ENCODE results near the gene BTRC. TPM values are rescaled to one million over a fixed set of nuclear protein-coding genes. Genes with fewer than 3 reads are reported as not detected.
"Not testable (repeated sequence)": the region's sequence is repeated elsewhere in the genome, so short reads cannot be mapped to it uniquely, and the experiment has no call there.

BTRC gene
- total and polyA plus RNA-seq, 2 donors from 2014 or later = 6.7 to 18.0 TPM

DNA sequence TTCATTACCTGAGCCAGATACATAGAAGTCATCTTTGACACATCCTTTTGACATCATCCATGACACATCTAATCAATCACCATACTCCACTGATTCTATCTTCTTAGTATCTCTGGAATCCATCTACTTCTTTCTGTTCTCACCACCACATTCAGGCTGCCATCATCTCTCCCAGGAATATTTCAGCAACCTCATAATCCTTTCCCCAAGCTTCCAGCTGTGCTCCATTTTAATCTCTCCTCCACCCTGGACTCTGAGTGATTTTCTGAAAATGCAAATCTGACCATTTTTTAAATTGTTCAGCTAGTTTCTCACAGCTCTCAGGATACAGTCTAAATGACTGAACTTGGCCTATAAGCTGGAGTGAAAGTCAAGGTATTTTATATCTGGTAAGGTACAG, 2.5 kb upstream of the BTRC start:
- DNase-seq (no peak), FAIRE-seq (no peak)
- TF ChIP-seq, protein P1, sequence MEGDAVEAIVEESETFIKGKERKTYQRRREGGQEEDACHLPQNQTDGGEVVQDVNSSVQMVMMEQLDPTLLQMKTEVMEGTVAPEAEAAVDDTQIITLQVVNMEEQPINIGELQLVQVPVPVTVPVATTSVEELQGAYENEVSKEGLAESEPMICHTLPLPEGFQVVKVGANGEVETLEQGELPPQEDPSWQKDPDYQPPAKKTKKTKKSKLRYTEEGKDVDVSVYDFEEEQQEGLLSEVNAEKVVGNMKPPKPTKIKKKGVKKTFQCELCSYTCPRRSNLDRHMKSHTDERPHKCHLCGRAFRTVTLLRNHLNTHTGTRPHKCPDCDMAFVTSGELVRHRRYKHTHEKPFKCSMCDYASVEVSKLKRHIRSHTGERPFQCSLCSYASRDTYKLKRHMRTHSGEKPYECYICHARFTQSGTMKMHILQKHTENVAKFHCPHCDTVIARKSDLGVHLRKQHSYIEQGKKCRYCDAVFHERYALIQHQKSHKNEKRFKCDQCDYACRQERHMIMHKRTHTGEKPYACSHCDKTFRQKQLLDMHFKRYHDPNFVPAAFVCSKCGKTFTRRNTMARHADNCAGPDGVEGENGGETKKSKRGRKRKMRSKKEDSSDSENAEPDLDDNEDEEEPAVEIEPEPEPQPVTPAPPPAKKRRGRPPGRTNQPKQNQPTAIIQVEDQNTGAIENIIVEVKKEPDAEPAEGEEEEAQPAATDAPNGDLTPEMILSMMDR (IDR thresholded peaks at IDR 0.05; ENCODE audit: borderline replicate concordance, extremely low read depth, insufficient read depth) = no peak
- H3K36me3 ChIP-seq (ENCODE audit: control insufficient read depth in 2 of 3, insufficient read depth in 3 of 3, low read length in 3 of 3) = no peaks in the 10 kb centered on the region
- no peak overlapping the region for H3K9ac ChIP-seq (ENCODE audit: low read length in 3 of 3)
- H3K4me3 ChIP-seq (ENCODE audit: low read length in 3 of 3) = no peak overlapping the region
- H3K27ac ChIP-seq (ENCODE audit: low read depth in 2 of 2, low read length in 2 of 2) = no peak overlapping the region
- intact Hi-C loops (cut with DNase I) = no loop called here
- H3K4me1 ChIP-seq (ENCODE audit: control insufficient read depth in 2 of 3, insufficient read depth in 2 of 3, low read depth in 1 of 3, low read length in 3 of 3) = peaks cover 0 to 11% (median 5%) of the 10 kb centered on the region in 3 donors
- no peaks in the 10 kb centered on the region for H3K27me3 ChIP-seq (ENCODE audit: control insufficient read depth, insufficient read depth, low read length)
- no peaks in the 10 kb centered on the region for H3K9me3 ChIP-seq (ENCODE audit: control insufficient read depth in 2 of 3, insufficient read depth in 1 of 3, low read length in 3 of 3)

DNA sequence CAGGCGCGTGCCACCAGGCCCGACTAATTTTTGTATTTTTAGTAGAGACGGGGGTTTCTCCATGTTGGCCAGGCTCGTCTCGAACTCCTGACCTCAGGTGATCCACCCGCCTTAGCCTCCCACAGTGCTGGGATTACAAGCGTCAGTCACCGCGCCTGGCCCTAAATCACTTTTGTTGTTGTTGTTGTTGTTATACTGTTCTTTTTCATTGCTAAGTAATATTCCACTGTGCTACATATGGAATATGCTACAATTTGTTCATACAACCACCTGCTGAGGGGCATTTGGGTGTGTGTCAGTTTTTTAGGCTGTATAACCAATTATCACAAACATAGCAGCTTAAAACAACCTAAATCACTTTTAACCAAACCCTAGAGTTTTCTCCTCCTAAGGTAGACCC, 1.1 kb upstream of the BTRC start:
- H3K9ac ChIP-seq (ENCODE audit: low read length in 3 of 3); intact Hi-C loops (cut with DNase I); H3K27me3 ChIP-seq (ENCODE audit: control insufficient read depth, insufficient read depth, low read length); H3K9me3 ChIP-seq (ENCODE audit: control insufficient read depth in 2 of 3, insufficient read depth in 1 of 3, low read length in 3 of 3); H3K36me3 ChIP-seq (ENCODE audit: control insufficient read depth in 2 of 3, insufficient read depth in 3 of 3, low read length in 3 of 3); H3K27ac ChIP-seq (ENCODE audit: low read depth in 2 of 2, low read length in 2 of 2); FAIRE-seq: not testable (repeated sequence)
- peaks cover 0 to 13% (median 5%) of the 10 kb centered on the region in 3 donors for H3K4me1 ChIP-seq (ENCODE audit: control insufficient read depth in 2 of 3, insufficient read depth in 2 of 3, low read depth in 1 of 3, low read length in 3 of 3)
- peak overlapping the region in 1 of 3 donors; percentile 82 for H3K4me3 ChIP-seq (ENCODE audit: low read length in 3 of 3)
- peak in 1 of 5 donors; percentile 46 for DNase-seq

DNA sequence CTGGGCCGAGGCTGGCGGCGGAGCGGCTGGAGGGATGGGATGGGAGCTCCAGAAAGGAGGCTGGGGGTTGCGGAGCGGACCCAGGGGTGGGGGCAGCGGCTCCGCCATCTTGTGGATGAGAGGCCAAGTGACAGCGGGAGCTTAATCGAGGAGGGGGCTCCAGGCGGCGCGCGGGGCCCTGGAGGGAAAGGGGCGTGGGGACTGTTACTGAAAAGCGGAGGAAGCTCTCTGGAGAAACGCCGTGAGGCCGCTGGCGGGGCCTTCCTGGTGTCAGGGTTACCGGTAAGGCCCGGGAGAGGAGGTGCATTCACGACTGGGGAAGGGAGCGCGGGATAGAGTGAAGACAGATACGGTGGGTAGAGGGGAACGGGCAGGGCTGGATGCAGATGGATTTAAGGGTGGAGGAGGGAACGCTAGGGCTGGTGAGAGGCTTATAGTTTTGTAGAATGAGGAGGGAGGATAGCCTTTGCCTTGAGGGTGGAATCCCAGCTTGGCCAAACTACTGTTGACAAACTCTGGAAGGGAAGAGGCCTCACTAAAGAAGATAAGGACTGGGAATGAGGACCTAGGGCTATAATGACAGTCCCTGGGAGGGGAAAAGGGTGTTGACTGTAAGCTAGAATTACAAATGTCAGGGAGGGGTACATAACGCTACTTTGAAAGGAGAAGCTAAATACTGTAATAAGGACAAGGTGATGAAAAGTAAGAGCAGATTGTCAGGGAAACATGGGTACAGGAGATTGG, 535 bp downstream of the BTRC start:
- TF ChIP-seq, protein P1 (IDR thresholded peaks at IDR 0.05; ENCODE audit: borderline replicate concordance, extremely low read depth, insufficient read depth) = peak; percentile 6
- H3K4me3 ChIP-seq (ENCODE audit: low read length in 3 of 3) = peak overlapping the region; percentile 82 to 93 (median 90)
- H3K9ac ChIP-seq (ENCODE audit: low read length in 3 of 3) = peak overlapping the region; percentile 85 to 90 (median 86)
- FAIRE-seq (no peak), DNase-seq (peak; percentile 81 to 92 (median 86))
- intact Hi-C loops (cut with DNase I) = no loop called here
- H3K9me3 ChIP-seq (ENCODE audit: control insufficient read depth in 2 of 3, insufficient read depth in 1 of 3, low read length in 3 of 3) = no peaks in the 10 kb centered on the region
- H3K36me3 ChIP-seq (ENCODE audit: control insufficient read depth in 2 of 3, insufficient read depth in 3 of 3, low read length in 3 of 3) = no peaks in the 10 kb centered on the region
- H3K27me3 ChIP-seq (ENCODE audit: control insufficient read depth, insufficient read depth, low read length) = no peaks in the 10 kb centered on the region
- H3K27ac ChIP-seq (ENCODE audit: low read depth in 2 of 2, low read length in 2 of 2) = peak overlapping the region; percentile 82 to 84
- H3K4me1 ChIP-seq (ENCODE audit: control insufficient read depth in 2 of 3, insufficient read depth in 2 of 3, low read depth in 1 of 3, low read length in 3 of 3) = peaks cover 0 to 13% (median 5%) of the 10 kb centered on the region in 3 donors

DNA sequence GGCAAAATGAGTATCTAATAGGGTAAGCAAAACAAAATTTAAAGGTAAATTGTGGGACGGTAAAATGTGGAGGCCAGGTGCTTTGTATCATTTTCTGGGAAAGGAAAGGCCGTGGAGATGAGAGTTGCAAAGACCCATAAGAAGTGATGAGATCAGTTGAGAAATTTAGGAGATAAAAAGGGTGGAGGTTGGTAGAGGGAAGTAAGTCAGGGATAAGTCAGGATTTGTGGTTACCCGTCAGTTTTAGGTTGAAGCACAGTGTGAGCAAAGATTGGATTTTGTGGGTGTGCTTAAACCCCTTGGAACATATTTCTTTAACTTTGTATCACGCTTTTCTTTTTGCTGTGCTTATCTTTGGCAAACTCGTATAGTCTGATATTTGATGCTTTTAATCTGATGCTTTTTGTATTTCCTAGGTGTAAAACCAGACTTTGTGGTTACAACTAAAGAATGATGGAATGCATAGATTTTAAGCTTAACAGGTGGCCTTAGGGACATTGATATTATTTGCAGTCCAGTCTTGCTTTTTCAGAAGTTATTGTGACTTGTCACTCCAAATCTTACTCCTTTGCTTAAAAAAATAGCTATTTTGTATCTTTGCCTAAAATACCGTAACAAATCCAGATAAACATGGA, 1.2 kb downstream of the BTRC start:
- TF ChIP-seq, protein P1 (IDR thresholded peaks at IDR 0.05; ENCODE audit: borderline replicate concordance, extremely low read depth, insufficient read depth) = no peak
- peak overlapping the region; percentile 82 to 93 (median 90) for H3K4me3 ChIP-seq (ENCODE audit: low read length in 3 of 3)

More for the DNA sequence above, 1.2 kb downstream of the BTRC start:
- Histone ChIP-seq H3K4me1 (ENCODE audit: control insufficient read depth in 2 of 3, insufficient read depth in 2 of 3, low read depth in 1 of 3, low read length in 3 of 3) (peaks cover 0 to 13% (median 5%) of the 10 kb centered on the region in 3 donors), H3K9ac (ENCODE audit: low read length in 3 of 3) (peak overlapping the region; percentile 85 to 90 (median 86)), H3K36me3 (ENCODE audit: control insufficient read depth in 2 of 3, insufficient read depth in 3 of 3, low read length in 3 of 3) (no peaks in the 10 kb centered on the region), H3K27ac (ENCODE audit: low read depth in 2 of 2, low read length in 2 of 2) (no peak overlapping the region), H3K27me3 (ENCODE audit: control insufficient read depth, insufficient read depth, low read length) (no peaks in the 10 kb centered on the region), H3K9me3 (ENCODE audit: control insufficient read depth in 2 of 3, insufficient read depth in 1 of 3, low read length in 3 of 3) (no peaks in the 10 kb centered on the region)
- FAIRE-seq (no peak), DNase-seq (no peak)
- intact Hi-C loops (cut with DNase I) = no loop called here

Data from kidney (tissue), 14 donors.